HepG2 (cell line): Measurements from ENCODE around the gene HAUS7.

Experiments
- FOXJ3 ChIP-seq: sonication (generic); formaldehyde crosslinking; IDR thresholded peaks from 2 replicates; pipeline ENCODE4 v1.4.0; 2020; ENCODE audit warnings: missing genetic modification reagents, mild to moderate bottlenecking, borderline replicate concordance
- KLF15 ChIP-seq: sonication (generic); formaldehyde crosslinking; IDR thresholded peaks from 2 replicates; pipeline ENCODE4 v1.8.1; 2023; ENCODE audit warnings: borderline replicate concordance, mild to moderate bottlenecking, inconsistent platforms, missing genetic modification reagents, mixed read lengths
- SP1 ChIP-seq, 2 experiments: fragments of 450-650 bp in 1 of 2; sonication (generic) in 1 of 2; formaldehyde crosslinking in 1 of 2; IDR thresholded peaks; 2 replicates each; pipeline versions ENCODE4 v1.4.0 to v1.6.1; 2016 to 2020; ENCODE audit warnings: missing genetic modification reagents in 1 of 2
- ZNF354B ChIP-seq: sonication (generic); formaldehyde crosslinking; IDR thresholded peaks from 2 replicates; pipeline ENCODE4 v1.8.0; 2022; ENCODE audit warnings: mild to moderate bottlenecking, missing genetic modification reagents
- ZNF547 ChIP-seq: sonication (generic); formaldehyde crosslinking; IDR thresholded peaks from 2 replicates; pipeline ENCODE4 v1.5.1; 2020; ENCODE audit warnings: mild to moderate bottlenecking, missing genetic modification reagents
- TF ChIP-seq, protein P1 (sequence below): sonication (generic); formaldehyde crosslinking; IDR thresholded peaks from 2 replicates; pipeline ENCODE4 v1.4.0; 2020; ENCODE audit warnings: mild to moderate bottlenecking, missing genetic modification reagents
- TF ChIP-seq, protein P2 (sequence below): sonication (generic); formaldehyde crosslinking; IDR thresholded peaks from 2 replicates; pipeline ENCODE4 v1.5.0; 2020; ENCODE audit warnings: mild to moderate bottlenecking, missing genetic modification reagents

DNA sequence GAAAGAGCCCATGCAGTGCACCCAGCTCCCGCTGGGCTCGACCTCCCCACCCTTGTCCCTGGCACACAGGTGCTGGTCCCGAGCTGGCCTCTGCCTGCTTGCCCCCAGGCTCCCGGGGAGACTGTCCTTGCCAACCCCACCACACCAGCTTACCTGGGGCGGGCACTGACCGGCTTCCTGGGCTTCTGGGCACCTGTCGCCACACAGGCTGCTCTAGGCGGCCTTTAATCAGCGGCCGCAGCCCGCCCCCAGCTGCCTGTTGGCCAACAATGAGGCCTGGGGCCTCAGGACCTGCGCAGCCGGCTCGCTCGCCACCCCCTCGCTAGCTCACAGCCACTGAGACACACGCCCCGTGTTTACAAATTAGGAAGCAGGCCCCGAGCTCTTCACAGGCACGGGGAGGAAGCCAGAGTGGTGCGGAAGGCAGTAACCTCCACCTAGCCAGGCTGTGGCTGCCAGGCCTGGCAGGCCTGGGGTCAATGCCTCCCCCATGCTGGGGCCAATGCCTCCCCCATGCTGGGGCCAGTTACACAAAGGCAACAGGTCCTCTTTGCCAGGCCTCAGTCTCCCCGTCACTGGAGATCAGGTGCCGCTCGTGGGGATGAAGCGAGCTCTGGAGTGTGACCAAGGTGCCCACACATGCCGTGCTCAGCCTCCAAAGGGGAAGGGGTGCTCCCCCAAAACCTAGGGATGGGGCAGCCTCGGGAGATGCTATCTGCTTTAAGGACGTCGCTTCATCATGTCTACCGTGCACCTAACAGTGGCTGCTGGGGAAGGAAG lies 24.3 kb downstream of the HAUS7 start, which contains the start of gene TREX2:
- TF ChIP-seq ZNF354B (CRISPR knock-in tag) = no peak
- TF ChIP-seq, protein P1, sequence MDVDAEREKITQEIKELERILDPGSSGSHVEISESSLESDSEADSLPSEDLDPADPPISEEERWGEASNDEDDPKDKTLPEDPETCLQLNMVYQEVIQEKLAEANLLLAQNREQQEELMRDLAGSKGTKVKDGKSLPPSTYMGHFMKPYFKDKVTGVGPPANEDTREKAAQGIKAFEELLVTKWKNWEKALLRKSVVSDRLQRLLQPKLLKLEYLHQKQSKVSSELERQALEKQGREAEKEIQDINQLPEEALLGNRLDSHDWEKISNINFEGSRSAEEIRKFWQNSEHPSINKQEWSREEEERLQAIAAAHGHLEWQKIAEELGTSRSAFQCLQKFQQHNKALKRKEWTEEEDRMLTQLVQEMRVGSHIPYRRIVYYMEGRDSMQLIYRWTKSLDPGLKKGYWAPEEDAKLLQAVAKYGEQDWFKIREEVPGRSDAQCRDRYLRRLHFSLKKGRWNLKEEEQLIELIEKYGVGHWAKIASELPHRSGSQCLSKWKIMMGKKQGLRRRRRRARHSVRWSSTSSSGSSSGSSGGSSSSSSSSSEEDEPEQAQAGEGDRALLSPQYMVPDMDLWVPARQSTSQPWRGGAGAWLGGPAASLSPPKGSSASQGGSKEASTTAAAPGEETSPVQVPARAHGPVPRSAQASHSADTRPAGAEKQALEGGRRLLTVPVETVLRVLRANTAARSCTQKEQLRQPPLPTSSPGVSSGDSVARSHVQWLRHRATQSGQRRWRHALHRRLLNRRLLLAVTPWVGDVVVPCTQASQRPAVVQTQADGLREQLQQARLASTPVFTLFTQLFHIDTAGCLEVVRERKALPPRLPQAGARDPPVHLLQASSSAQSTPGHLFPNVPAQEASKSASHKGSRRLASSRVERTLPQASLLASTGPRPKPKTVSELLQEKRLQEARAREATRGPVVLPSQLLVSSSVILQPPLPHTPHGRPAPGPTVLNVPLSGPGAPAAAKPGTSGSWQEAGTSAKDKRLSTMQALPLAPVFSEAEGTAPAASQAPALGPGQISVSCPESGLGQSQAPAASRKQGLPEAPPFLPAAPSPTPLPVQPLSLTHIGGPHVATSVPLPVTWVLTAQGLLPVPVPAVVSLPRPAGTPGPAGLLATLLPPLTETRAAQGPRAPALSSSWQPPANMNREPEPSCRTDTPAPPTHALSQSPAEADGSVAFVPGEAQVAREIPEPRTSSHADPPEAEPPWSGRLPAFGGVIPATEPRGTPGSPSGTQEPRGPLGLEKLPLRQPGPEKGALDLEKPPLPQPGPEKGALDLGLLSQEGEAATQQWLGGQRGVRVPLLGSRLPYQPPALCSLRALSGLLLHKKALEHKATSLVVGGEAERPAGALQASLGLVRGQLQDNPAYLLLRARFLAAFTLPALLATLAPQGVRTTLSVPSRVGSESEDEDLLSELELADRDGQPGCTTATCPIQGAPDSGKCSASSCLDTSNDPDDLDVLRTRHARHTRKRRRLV (CRISPR knock-in tag) = no peak
- TF ChIP-seq ZNF547 (CRISPR knock-in tag) = no peak
- no peak for TF ChIP-seq SP1 (IDR thresholded peaks at IDR 0.05)
- no peak for TF ChIP-seq SP1 (CRISPR knock-in tag; IDR thresholded peaks at IDR 0.05)
- no peak for TF ChIP-seq KLF15 (CRISPR knock-in tag)
- TF ChIP-seq FOXJ3 = no peak
- TF ChIP-seq, protein P2, sequence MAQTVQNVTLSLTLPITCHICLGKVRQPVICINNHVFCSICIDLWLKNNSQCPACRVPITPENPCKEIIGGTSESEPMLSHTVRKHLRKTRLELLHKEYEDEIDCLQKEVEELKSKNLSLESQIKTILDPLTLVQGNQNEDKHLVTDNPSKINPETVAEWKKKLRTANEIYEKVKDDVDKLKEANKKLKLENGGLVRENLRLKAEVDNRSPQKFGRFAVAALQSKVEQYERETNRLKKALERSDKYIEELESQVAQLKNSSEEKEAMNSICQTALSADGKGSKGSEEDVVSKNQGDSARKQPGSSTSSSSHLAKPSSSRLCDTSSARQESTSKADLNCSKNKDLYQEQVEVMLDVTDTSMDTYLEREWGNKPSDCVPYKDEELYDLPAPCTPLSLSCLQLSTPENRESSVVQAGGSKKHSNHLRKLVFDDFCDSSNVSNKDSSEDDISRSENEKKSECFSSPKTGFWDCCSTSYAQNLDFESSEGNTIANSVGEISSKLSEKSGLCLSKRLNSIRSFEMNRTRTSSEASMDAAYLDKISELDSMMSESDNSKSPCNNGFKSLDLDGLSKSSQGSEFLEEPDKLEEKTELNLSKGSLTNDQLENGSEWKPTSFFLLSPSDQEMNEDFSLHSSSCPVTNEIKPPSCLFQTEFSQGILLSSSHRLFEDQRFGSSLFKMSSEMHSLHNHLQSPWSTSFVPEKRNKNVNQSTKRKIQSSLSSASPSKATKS (CRISPR knock-in tag) = no peak
